GM12801 (cell line): ENCODE measurements around the gene SUFU.

Experiments used
- CTCF ChIP-seq: IDR thresholded peaks from one replicate; pipeline ENCODE4 v1.5.1; 2011; ENCODE audit warnings: control low read depth; ENCODE audit not compliant: insufficient read length; ENCODE audit errors: extremely low read depth

SUFU gene

GRCh38 chr10:102473445-102474331 lies 30.1 kb upstream of the SUFU start:
- TF ChIP-seq CTCF: no peak

DNA sequence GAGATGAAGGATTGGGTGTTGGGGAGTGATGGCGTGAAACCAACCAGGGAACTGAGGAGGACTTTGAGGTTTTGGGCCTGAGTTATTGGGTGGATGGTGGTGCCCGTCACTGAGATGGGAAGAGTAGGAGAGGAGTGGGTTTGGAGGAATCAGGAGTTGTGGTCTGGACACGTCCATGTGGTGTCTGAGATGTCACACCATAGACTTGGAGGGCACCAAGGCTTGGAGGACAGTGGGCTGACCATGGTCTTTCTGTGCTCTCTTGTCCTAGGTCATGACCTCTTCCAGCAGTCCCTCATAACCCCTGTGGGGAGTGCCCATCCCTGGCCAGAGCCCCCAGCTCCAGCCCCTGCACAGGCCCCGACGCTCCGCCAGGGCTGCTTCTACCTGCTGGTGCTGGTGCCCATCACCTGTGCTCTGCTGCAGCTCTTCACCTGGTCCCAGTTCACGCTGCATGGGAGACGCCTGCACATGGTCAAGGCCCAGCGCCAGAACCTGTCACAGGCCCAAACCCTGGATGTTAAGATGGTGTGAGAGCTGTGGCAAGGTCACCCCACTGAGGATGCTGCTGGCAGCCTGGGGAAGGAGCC lies 28.2 kb upstream of the SUFU start:
- no peak for TF ChIP-seq CTCF

- no peak for TF ChIP-seq CTCF
Measured at GRCh38 chr10:102476466-102477141, 27.2 kb upstream of the SUFU start.

DNA sequence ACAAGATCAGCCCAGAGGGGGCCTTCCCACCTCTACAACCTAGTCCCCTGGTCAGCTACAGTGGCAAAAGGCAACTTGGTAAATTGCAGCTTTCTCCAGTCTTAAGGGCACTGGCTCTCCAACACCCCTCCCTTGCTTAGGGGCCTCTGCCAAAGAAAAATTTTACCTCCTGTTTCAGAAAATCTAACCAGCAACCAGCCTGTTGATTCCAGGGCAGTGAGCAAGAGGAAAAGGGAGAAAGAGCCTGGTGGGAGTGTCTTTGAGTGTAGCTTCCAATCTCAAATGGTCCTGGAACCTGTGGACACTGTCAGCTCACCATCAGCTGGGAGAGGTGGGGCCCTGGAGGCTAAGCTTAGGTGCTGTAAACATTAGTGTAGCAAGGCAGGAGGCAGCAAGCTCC lies 24.1 kb upstream of the SUFU start:
- no peak for TF ChIP-seq CTCF

GRCh38 chr10:102480396-102480795 lies 23.4 kb upstream of the SUFU start:
- TF ChIP-seq CTCF: no peak

GRCh38 chr10:102484021-102484420 lies 19.8 kb upstream of the SUFU start:
- no peak for TF ChIP-seq CTCF

- no peak for TF ChIP-seq CTCF
Measured at GRCh38 chr10:102485093-102485784, 18.5 kb upstream of the SUFU start.
